Aortic smooth muscle cell (primary cell): ENCODE measurements around the gene ADRB1. TPM values are rescaled to one million over a fixed set of nuclear protein-coding genes. Genes with fewer than 3 reads are reported as not detected.

Experiments
- total RNA-seq: library from RNA; depleted of rRNA; stranded (reverse); fragments of >200 nt; gene quantifications from 2 replicates; pipeline ENCODE4 v1.2.3, GENCODE V29; 2014

The ADRB1 gene
- total RNA-seq, result not detected in 2 replicates

GRCh38 chr10:114043532-114044246, at the start of gene ADRB1:
ADRB1 (plus strand) TSS chr10:114043866; CDS start chr10:114044133, 267 bp downstream.

Other genes starting within 250 kb of the ADRB1 start
- 7.6 and 7.7 TPM in 2 replicates for gene DCLRE1A, start 189.8 kb upstream of the ADRB1 start, total RNA-seq
- gene NHLRC2, start 189.2 kb upstream of the ADRB1 start, total RNA-seq, result 11.6 and 12.5 TPM in 2 replicates
- 14.8 and 18.9 TPM in 2 replicates for gene CCDC186, start 130.3 kb downstream of the ADRB1 start, total RNA-seq
- gene TDRD1, start 135.5 kb downstream of the ADRB1 start, total RNA-seq, result 0.92 and 1.9 TPM in 2 replicates
- under 0.01 TPM in 1 of 2 replicates, not detected in the other for gene VWA2, start 195.4 kb downstream of the ADRB1 start, total RNA-seq